Daoy (cell line): ENCODE measurements around the gene NBPF14. TPM values are rescaled to one million over a fixed set of nuclear protein-coding genes. Genes with fewer than 3 reads are reported as not detected.

ENCODE experiments used
- total RNA-seq: library from RNA; depleted of rRNA; stranded (reverse); fragments of >200 nt; shearing (Covaris generic); gene quantifications from 2 replicates; pipeline ENCODE4 v1.2.3, GENCODE V29; 2014; rRNA removed

The NBPF14 gene
- total RNA-seq, 1 experiment from 2014 or later = 10.9 TPM

Other genes with a start within 250 kb of the NBPF14 start
- not detected in 2 replicates for gene PPIAL4G, start 112.7 kb downstream of the NBPF14 start, total RNA-seq
- 5.7 and 30.9 TPM in 2 replicates for gene NUDT4B, start 152.8 kb upstream of the NBPF14 start, total RNA-seq
- gene PDE4DIP, start 248.4 kb upstream of the NBPF14 start, total RNA-seq = 6.4 and 6.7 TPM in 2 replicates